Activated T-cell treated with anti-CD3 and anti-CD28 coated beads for 24 hours (primary cell): ENCODE results near the gene COG5.
"Not testable (repeated sequence)": the region's sequence is repeated elsewhere in the genome, so short reads cannot be mapped to it uniquely, and the experiment has no call there.

Experiments
- DNase-seq: peaks from one replicate; pipeline ENCODE4 v3.0.0-alpha.2; 2020; ENCODE audit warnings: low read depth

Gene COG5

DNA sequence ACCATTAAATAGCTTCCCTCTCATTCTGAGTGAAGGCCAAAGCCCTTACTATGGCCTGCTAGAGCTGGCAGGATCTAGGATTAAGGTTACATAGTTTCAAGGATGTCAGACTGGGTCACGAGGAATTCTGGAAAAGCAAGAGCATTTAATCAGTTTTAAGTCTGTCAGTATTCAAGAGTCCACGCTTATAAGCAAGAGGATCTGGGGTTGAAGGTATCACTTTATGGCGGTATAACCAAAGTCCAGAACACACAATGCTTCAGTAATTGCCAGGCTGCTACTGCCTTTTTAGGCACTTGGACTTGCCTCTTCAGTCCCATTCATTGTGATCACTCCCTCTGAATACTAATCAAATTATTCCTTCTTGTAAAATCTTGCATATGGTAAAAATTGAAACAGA, 293.9 kb downstream of the COG5 start:
- DNase-seq = no peak

DNA sequence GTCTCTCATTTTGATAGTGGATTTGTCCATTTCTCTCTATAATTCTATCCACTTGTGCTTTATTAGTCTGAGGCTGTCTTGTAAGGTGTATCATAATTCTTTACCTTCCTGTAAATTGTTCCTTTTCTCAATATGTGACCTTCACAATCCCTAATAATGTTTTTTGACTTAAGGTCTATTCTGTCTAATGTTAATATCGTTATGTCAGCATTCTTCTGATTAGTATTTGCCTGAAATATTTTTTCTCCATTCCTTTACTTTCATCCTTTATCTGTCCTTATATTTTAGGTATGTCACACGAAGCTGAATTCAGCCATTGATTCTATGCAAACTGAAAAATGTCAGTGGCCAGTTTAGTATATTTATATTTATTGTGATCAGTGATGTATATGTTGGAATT, 295.1 kb downstream of the COG5 start:
- DNase-seq = no peak

DNA sequence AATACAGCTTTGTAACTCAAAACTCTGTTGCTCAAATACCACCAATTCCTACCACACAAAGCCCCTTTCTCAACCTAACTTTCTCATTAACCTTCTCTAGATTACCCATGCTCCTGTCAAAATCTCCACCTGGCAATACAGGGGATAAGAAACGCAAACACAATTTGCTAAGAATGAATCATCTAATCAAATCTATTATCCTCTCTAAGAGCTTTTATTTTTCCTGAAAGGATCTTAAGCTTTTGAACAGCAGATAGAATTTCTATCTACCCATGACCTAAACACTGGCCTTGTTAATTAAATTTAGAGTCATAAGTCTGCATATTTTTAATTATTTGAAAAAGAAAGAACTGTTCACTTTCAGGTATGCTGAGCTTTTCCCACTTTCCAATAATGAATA, 296.6 kb downstream of the COG5 start:
- no peak for DNase-seq

- DNase-seq = no peak
Observed at GRCh38 chr7:107264723-107265122, 299.0 kb downstream of the COG5 start.

DNA sequence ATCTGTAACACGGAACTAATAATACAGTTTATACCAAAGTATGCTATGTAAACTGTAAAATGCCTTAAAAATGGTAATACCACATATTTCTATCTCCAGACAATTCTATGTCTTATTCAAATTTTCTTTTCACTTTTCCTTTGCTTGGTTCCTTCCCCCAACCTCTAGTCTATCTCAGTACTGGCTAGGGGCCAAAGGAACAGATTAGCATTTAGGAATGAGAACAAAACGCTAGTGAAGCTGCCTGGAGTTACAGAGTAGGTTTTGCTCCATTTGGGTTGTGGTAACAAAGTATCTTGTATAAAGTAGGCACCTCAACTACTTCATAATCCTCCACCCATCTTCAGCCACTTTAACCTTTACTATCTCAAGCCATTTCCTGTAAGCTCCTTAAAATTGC, 300.9 kb downstream of the COG5 start:
- DNase-seq = no peak

DNA sequence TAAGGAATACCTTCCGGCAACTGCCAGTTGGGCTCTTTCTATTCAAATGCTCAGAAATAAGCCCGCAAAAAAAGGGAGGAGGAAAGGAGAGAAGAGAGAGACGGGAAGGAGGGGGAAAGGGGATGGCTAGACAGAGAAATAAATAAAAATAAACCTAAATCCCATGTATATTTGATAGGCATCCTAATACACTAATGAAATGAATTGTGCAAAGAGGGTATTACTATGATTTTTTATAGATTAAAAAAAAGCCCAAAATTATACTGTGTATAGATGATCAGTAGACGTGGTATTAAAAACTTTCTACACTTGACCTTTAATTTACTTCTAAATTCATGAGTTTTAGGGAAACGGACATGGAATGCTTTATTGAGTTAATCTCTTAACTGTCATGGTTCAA, 305.0 kb downstream of the COG5 start:
- no peak for DNase-seq

- no peak for DNase-seq
Observed at GRCh38 chr7:107255602-107256001, 308.1 kb downstream of the COG5 start.

- no peak for DNase-seq
Observed at GRCh38 chr7:107254398-107254985, 309.2 kb downstream of the COG5 start.

- DNase-seq = no peak
Observed at GRCh38 chr7:107253599-107253998, 310.1 kb downstream of the COG5 start.

GRCh38 chr7:107251963-107252362, 311.8 kb downstream of the COG5 start:
- no peak for DNase-seq

GRCh38 chr7:107248551-107249316, 315.0 kb downstream of the COG5 start:
- no peak for DNase-seq

DNA sequence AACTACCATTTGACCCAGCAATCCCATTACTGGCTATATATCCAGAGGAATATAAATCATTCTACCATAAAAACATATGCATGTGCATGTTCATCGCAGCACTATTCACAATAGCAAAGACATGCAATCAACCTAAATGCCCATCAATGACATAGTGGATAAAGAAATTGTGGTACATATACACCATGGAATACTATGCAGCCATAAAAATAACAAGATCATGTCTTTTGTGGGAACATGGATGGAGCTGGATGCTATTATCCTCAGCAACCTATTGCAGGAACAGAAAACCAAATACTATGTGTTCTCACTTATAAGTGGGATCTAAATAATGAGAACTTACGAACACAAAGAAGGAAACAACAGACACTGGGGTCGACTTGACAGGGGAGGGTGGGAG, 316.9 kb downstream of the COG5 start:
- not testable (repeated sequence) for DNase-seq

DNA sequence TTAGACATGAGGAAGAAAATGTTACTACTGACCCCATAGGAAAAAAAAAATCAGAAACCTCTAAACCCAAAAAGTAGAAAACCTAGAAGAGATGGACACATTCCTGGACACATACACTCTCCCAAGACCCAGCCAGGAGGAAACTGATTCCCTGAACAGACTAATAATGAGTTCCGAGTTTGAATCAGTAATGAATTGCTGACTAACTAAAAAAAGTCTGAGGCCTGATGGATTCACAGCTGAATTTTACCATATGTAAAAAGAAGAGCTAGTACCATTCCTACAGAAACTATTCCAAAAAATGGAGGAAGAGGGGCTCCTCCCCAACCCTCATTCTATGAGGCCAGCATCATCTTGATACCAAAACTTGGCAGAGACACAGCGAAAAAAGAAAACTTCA, 319.1 kb downstream of the COG5 start:
- DNase-seq = no peak

DNA sequence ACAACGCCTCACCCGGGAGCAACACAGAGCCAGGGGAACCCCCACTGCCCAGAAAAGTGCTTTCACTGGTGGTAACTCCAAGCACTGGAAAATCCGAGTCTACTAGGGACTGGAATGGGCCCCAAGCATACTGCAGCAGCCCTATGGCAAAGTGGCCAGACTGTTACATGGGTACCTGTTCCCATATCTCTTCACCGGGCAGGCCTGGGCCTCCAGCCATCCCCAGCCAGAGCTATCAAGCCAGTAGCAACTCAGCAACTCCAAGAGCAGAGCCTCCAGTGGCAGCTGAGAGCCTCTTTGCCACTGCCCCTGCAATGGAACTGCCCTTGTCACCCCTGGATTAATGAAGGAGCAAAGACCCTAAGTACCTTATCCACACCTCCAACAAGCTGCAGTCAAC, 321.5 kb downstream of the COG5 start:
- DNase-seq = no peak

DNA sequence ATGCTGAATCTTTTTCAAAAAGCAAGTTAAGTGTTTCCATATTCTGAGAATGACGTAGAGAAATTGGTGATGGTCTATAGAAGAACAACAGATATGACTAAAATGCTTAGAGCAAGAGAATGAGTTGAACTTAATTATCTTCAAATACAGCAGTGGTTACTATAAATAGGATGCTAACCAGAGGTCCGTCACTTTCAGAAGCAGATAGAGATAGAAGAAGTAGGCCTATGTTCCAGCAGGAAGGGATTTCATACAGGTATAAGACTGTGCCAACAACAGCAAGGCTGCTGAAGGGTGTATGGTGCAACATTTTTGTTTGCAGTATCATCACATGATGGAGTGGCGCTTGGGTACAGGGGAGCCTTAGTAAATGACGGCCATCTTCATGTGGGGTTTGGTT, 326.3 kb downstream of the COG5 start:
- no peak for DNase-seq

- no peak for DNase-seq
Observed at GRCh38 chr7:107236862-107237261, 326.9 kb downstream of the COG5 start.

- DNase-seq = no peak
Observed at GRCh38 chr7:107234436-107234835, 329.3 kb downstream of the COG5 start.

DNA sequence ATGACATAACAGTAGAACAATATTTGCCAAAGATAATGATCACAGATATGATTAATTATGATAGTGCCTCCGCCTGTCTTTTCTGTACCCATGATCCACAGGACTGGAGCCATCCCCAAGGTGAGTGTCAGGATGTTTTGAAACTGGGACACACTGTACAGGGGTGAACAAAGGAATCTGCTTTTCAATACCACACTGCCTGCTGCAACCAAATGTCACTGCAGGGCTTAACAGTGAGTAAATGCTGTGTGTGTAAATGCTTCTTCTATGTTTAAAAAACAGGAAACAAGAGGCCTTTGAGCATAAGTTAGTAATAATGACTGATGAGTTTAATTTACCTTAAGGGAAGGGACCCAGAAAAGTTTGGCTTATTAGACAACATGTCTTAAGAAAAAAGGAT, 329.7 kb downstream of the COG5 start:
- no peak for DNase-seq

DNA sequence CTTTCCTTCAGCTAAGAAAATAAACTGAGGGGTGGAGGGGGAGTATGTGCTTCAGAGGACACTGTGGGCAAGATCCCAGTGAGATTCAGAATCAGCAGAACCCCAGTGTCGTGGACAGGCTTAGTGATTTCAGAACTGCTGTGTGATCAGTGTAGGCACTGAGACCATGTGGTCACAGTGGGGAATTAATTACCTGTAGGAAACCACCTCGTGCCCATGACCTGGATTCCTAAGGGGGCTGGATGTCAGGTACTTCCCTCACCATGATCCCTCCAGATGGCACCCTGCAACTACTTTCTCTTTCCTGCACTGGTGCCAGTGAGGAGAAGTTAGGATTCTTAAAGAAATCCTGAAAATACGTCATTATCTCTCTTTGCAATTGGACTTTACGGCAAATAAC, 330.5 kb downstream of the COG5 start:
- no peak for DNase-seq

- no peak for DNase-seq
Observed at GRCh38 chr7:107232568-107233090, 331.1 kb downstream of the COG5 start.

GRCh38 chr7:107230334-107230733, 333.4 kb downstream of the COG5 start:
- DNase-seq = no peak

DNA sequence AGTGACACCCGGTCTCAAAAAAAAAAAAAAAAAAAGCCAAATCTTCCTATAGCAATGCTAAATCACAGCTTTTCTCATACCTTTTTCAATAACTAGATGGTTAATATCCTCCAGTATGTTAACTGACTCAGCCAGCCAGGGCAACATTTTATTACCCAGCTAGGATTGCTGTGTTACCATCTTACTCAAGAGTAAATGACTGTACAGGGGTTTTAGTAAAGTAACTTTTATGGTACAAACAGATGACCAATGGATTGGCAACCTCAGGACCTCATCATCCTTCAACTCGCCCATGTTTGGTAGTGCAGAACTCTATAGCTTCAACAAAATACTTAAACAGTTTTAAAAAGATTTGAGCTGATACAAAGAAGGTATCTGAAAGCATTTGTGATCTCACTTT, 335.4 kb downstream of the COG5 start:
- DNase-seq = no peak

DNA sequence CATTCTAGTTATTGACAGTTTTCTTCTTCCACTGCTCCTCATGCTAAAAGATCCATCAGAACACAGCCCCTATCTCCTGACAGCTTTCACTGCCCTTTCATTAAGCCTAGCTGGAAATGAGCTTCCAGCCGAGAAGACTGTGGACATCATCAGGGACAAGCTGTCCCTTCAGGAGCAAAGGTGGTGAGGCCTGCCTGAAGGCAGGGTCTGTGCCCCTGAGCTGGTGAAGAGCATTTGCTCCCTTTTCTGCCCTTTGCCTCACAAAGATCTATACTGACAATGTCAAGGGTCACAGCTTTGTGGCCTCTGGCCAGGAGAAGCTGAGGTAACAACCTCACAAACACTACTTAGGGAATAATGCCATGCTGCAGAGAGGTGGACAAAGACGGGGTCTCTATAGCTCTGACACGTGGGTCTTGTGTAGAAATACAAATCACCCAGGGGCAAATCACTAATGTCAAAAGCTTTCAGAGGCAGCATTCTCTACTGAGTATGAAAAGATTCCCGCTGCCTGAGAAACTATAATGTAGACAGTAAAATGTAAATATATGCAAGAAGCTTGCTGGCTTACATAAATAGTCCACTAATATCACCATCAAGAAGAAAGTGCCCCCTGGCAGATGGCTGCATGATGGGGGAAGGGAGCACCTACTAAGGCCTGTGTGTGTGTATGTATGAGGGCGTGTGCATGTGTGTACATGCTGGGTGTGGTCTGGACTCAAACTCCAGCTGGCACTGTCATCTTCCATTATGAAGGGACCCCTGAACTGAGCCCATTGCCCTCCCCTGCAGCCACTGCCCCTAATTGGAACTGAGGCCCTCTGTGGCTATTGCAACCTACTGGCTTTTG, 339.1 kb downstream of the COG5 start:
- DNase-seq = no peak
